ENCODE measurements around the gene C9orf153. TPM values are rescaled to one million over a fixed set of nuclear protein-coding genes. Genes with fewer than 3 reads are reported as not detected.

The C9orf153 gene
- total RNA-seq, 4 donors from 2014 or later: 0.67 to 0.71 TPM; not detected in 2

DNA sequence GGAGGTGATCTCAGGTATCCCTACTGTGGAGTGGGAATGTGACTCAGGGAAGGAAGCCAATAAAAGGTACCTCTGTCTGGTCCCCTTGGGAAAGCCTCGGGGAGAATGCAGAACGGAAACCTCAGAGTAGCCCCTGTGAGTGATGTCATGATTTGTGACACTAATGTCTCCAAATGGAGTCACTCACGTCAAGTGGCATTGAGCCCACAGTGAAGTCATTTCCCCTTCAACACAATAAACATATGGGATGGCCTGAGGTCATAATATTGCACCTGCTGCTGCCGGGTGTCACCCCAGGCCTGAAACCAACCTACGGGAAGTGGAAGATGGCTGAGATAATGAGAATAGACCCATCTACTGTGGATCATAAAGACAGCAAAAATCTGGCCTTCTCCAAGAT is 84.2 kb downstream of the C9orf153 start:
- no peak for TF ChIP-seq POLR2A (IDR thresholded peaks at IDR 0.05)
- TF ChIP-seq, protein P1, sequence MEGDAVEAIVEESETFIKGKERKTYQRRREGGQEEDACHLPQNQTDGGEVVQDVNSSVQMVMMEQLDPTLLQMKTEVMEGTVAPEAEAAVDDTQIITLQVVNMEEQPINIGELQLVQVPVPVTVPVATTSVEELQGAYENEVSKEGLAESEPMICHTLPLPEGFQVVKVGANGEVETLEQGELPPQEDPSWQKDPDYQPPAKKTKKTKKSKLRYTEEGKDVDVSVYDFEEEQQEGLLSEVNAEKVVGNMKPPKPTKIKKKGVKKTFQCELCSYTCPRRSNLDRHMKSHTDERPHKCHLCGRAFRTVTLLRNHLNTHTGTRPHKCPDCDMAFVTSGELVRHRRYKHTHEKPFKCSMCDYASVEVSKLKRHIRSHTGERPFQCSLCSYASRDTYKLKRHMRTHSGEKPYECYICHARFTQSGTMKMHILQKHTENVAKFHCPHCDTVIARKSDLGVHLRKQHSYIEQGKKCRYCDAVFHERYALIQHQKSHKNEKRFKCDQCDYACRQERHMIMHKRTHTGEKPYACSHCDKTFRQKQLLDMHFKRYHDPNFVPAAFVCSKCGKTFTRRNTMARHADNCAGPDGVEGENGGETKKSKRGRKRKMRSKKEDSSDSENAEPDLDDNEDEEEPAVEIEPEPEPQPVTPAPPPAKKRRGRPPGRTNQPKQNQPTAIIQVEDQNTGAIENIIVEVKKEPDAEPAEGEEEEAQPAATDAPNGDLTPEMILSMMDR (IDR thresholded peaks at IDR 0.05): no peak
- Histone ChIP-seq H3K27ac (no peak overlapping the region), H3K27me3 (no peaks in the 10 kb centered on the region), H3K4me3 (replicated peaks in 1 of 3) (no peak overlapping the region), H3K4me1 (no peaks in the 10 kb centered on the region), H3K36me3 (no peaks in the 10 kb centered on the region), H3K9me3 (no peaks in the 10 kb centered on the region)
- WGBS, 2 donors: 85 to 87% methylated on average over 5 of the region's 5 CpGs
- no peak for DNase-seq
- intact Hi-C loops (cut with DNase I): no loop called here

Small RNA genes lying within 50 kb of the gene (small RNA-seq; reads per million reads assigned to genes)
- gene AL137849.1 (not detected), gene RN7SKP264 (not detected)

Other genes starting within 250 kb of the C9orf153 start
- gene GOLM1, start 160.1 kb downstream of the C9orf153 start, total RNA-seq: 100 to 1,000 TPM in 1 of 4 donors, 10 to 100 TPM in 3; 18.2 to 112 (median 47.6) TPM
- 10 to 100 TPM; 47.9 to 79.1 (median 63.8) TPM for gene ISCA1, start 22.9 kb upstream of the C9orf153 start, total RNA-seq
- gene TUT7, start 94.8 kb upstream of the C9orf153 start, total RNA-seq: 10 to 100 TPM; 32.0 to 40.6 (median 33.7) TPM

Data from thyroid gland (tissue), 4 donors.